GM19238 (cell line): ENCODE measurements around the gene MSX1.

Experiments used
- DNase-seq: peaks from one replicate; pipeline ENCODE4 v3.0.0; 2011; ENCODE audit warnings: low spot score; ENCODE audit not compliant: insufficient read length

The MSX1 gene

GRCh38 chr4:4899202-4899925, 39.9 kb downstream of the MSX1 start:
- no peak for DNase-seq

DNA sequence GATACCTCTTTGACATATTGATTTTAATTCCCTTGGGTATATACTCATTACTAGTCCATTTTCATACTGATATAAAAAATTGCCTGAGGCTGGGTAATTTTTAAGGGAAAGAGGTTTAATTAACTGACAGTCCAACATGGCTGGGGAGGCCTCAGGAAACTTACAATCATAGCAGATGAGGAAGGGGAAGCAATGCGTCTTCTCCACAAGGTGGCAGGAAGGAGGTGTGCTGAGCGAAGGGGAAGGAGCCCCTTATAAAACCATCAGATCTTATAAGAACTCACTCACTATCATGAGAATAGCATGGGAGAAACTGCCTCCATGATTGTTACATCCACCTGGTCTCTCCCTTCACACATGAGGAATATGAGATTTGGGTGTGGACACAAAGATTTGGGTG, 42.4 kb downstream of the MSX1 start:
- DNase-seq = no peak

GRCh38 chr4:4912155-4912554, 52.7 kb downstream of the MSX1 start:
- no peak for DNase-seq

- DNase-seq = no peak
Measured at GRCh38 chr4:4913147-4913561, 53.7 kb downstream of the MSX1 start.
